Measurements from ENCODE around the gene RAB3IL1.
"Not testable (repeated sequence)": the region's sequence is repeated elsewhere in the genome, so short reads cannot be mapped to it uniquely, and the experiment has no call there.

The RAB3IL1 gene

GRCh38 chr11:61959678-61960077 lies 42.3 kb upstream of the RAB3IL1 start:
- no peaks in the 10 kb centered on the region for H3K9me3 ChIP-seq (ENCODE audit: control insufficient read depth, low read length)
- no peak overlapping the region for H3K27ac ChIP-seq (ENCODE audit: low read depth, low read length, severe bottlenecking)
- no peaks in the 10 kb centered on the region for H3K4me1 ChIP-seq (ENCODE audit: control insufficient read depth, insufficient read depth, low read length, poor library complexity, severe bottlenecking)
- 96 to 100% methylated on average over 1 to 6 of the region's 6 CpGs for WGBS, 2 experiments (ENCODE audit: insufficient coverage in 2 of 2)
- H3K36me3 ChIP-seq (ENCODE audit: control insufficient read depth, insufficient read depth, low read length): peaks cover 21% of the 10 kb centered on the region
- H3K4me3 ChIP-seq (ENCODE audit: extremely low read depth, insufficient read depth, low read length, poor library complexity, severe bottlenecking): no peak overlapping the region

- Histone ChIP-seq H3K9me3 (ENCODE audit: control insufficient read depth, low read length) (no peaks in the 10 kb centered on the region), H3K36me3 (ENCODE audit: control insufficient read depth, insufficient read depth, low read length) (peaks cover 16% of the 10 kb centered on the region), H3K4me3 (ENCODE audit: extremely low read depth, insufficient read depth, low read length, poor library complexity, severe bottlenecking) (no peak overlapping the region), H3K27ac (ENCODE audit: low read depth, low read length, severe bottlenecking) (no peak overlapping the region), H3K4me1 (ENCODE audit: control insufficient read depth, insufficient read depth, low read length, poor library complexity, severe bottlenecking) (no peaks in the 10 kb centered on the region)
- WGBS, 2 experiments (ENCODE audit: insufficient coverage in 2 of 2): 58 to 71% methylated on average over 2 of the region's 2 CpGs
These were observed 41.7 kb upstream of the RAB3IL1 start for GRCh38 chr11:61959114-61959513.

GRCh38 chr11:61958590-61958989 lies 41.2 kb upstream of the RAB3IL1 start:
- Histone ChIP-seq H3K4me1 (ENCODE audit: control insufficient read depth, insufficient read depth, low read length, poor library complexity, severe bottlenecking) (no peaks in the 10 kb centered on the region), H3K4me3 (ENCODE audit: extremely low read depth, insufficient read depth, low read length, poor library complexity, severe bottlenecking) (no peak overlapping the region), H3K9me3 (ENCODE audit: control insufficient read depth, low read length) (no peaks in the 10 kb centered on the region), H3K27ac (ENCODE audit: low read depth, low read length, severe bottlenecking) (no peak overlapping the region), H3K36me3 (ENCODE audit: control insufficient read depth, insufficient read depth, low read length) (peaks cover 11% of the 10 kb centered on the region)
- 82 to 83% methylated on average over 1 to 3 of the region's 3 CpGs for WGBS, 2 experiments (ENCODE audit: insufficient coverage in 2 of 2)

GRCh38 chr11:61957021-61957770 lies 39.8 kb upstream of the RAB3IL1 start:
- no peak overlapping the region for H3K27ac ChIP-seq (ENCODE audit: low read depth, low read length, severe bottlenecking)
- 93 to 97% methylated on average over 4 of the region's 7 CpGs for WGBS, 2 experiments (ENCODE audit: insufficient coverage in 2 of 2)
- H3K4me3 ChIP-seq (ENCODE audit: extremely low read depth, insufficient read depth, low read length, poor library complexity, severe bottlenecking): no peak overlapping the region

GRCh38 chr11:61956191-61957020 lies 39.0 kb upstream of the RAB3IL1 start:
- 91 to 94% methylated on average over 11 to 12 of the region's 20 CpGs for WGBS, 2 experiments (ENCODE audit: insufficient coverage in 2 of 2)
- H3K27ac ChIP-seq (ENCODE audit: low read depth, low read length, severe bottlenecking): no peak overlapping the region
- H3K4me3 ChIP-seq (ENCODE audit: extremely low read depth, insufficient read depth, low read length, poor library complexity, severe bottlenecking): no peak overlapping the region
- no peaks in the 10 kb centered on the region for H3K36me3 ChIP-seq (ENCODE audit: control insufficient read depth, insufficient read depth, low read length)
- H3K9me3 ChIP-seq (ENCODE audit: control insufficient read depth, low read length): no peaks in the 10 kb centered on the region
- no peaks in the 10 kb centered on the region for H3K4me1 ChIP-seq (ENCODE audit: control insufficient read depth, insufficient read depth, low read length, poor library complexity, severe bottlenecking)

More at GRCh38 chr11:61957021-61957770, 39.8 kb upstream of the RAB3IL1 start:
- no peaks in the 10 kb centered on the region for H3K9me3 ChIP-seq (ENCODE audit: control insufficient read depth, low read length)
- H3K36me3 ChIP-seq (ENCODE audit: control insufficient read depth, insufficient read depth, low read length): no peaks in the 10 kb centered on the region
- no peaks in the 10 kb centered on the region for H3K4me1 ChIP-seq (ENCODE audit: control insufficient read depth, insufficient read depth, low read length, poor library complexity, severe bottlenecking)

- Histone ChIP-seq H3K27ac (ENCODE audit: low read depth, low read length, severe bottlenecking) (no peak overlapping the region), H3K9me3 (ENCODE audit: control insufficient read depth, low read length) (no peaks in the 10 kb centered on the region), H3K4me3 (ENCODE audit: extremely low read depth, insufficient read depth, low read length, poor library complexity, severe bottlenecking) (peak overlapping the region; percentile 16), H3K4me1 (ENCODE audit: control insufficient read depth, insufficient read depth, low read length, poor library complexity, severe bottlenecking) (no peaks in the 10 kb centered on the region), H3K36me3 (ENCODE audit: control insufficient read depth, insufficient read depth, low read length) (no peaks in the 10 kb centered on the region)
- 10 to 13% methylated on average over 46 to 55 of the region's 56 CpGs for WGBS, 2 experiments (ENCODE audit: insufficient coverage in 2 of 2)
These were observed 38.2 kb upstream of the RAB3IL1 start for GRCh38 chr11:61955422-61956135.

GRCh38 chr11:61954851-61955421 lies 37.6 kb upstream of the RAB3IL1 start:
- Histone ChIP-seq H3K4me1 (ENCODE audit: control insufficient read depth, insufficient read depth, low read length, poor library complexity, severe bottlenecking) (no peaks in the 10 kb centered on the region), H3K36me3 (ENCODE audit: control insufficient read depth, insufficient read depth, low read length) (no peaks in the 10 kb centered on the region), H3K4me3 (ENCODE audit: extremely low read depth, insufficient read depth, low read length, poor library complexity, severe bottlenecking) (peak overlapping the region; percentile 16), H3K9me3 (ENCODE audit: control insufficient read depth, low read length) (no peaks in the 10 kb centered on the region), H3K27ac (ENCODE audit: low read depth, low read length, severe bottlenecking) (no peak overlapping the region)
- 4 to 9% methylated on average over 15 of the region's 21 CpGs for WGBS, 2 experiments (ENCODE audit: insufficient coverage in 2 of 2)

- WGBS, 2 experiments (ENCODE audit: insufficient coverage in 2 of 2): 89 to 96% methylated on average over 5 of the region's 9 CpGs
- peaks cover 4% of the 10 kb centered on the region for H3K4me1 ChIP-seq (ENCODE audit: control insufficient read depth, insufficient read depth, low read length, poor library complexity, severe bottlenecking)
- no peaks in the 10 kb centered on the region for H3K36me3 ChIP-seq (ENCODE audit: control insufficient read depth, insufficient read depth, low read length)
- H3K4me3 ChIP-seq (ENCODE audit: extremely low read depth, insufficient read depth, low read length, poor library complexity, severe bottlenecking): no peak overlapping the region
- no peak overlapping the region for H3K27ac ChIP-seq (ENCODE audit: low read depth, low read length, severe bottlenecking)
- no peaks in the 10 kb centered on the region for H3K9me3 ChIP-seq (ENCODE audit: control insufficient read depth, low read length)
These were observed 36.9 kb upstream of the RAB3IL1 start for GRCh38 chr11:61954106-61954850.

GRCh38 chr11:61953632-61954031 lies 36.3 kb upstream of the RAB3IL1 start:
- H3K36me3 ChIP-seq (ENCODE audit: control insufficient read depth, insufficient read depth, low read length); H3K27ac ChIP-seq (ENCODE audit: low read depth, low read length, severe bottlenecking); H3K9me3 ChIP-seq (ENCODE audit: control insufficient read depth, low read length); H3K4me1 ChIP-seq (ENCODE audit: control insufficient read depth, insufficient read depth, low read length, poor library complexity, severe bottlenecking); H3K4me3 ChIP-seq (ENCODE audit: extremely low read depth, insufficient read depth, low read length, poor library complexity, severe bottlenecking): not testable (repeated sequence)
- WGBS, 2 experiments (ENCODE audit: insufficient coverage in 2 of 2): 80 to 88% methylated on average over 2 to 3 of the region's 5 CpGs

GRCh38 chr11:61952882-61953281 lies 35.5 kb upstream of the RAB3IL1 start:
- peaks cover 4% of the 10 kb centered on the region for H3K4me1 ChIP-seq (ENCODE audit: control insufficient read depth, insufficient read depth, low read length, poor library complexity, severe bottlenecking)
- 50% methylated on average over 1 of the region's 3 CpGs; no CpG with 5 or more reads in 1 of the 2 experiments for WGBS, 2 experiments (ENCODE audit: insufficient coverage in 2 of 2)
- H3K36me3 ChIP-seq (ENCODE audit: control insufficient read depth, insufficient read depth, low read length): no peaks in the 10 kb centered on the region
- no peak overlapping the region for H3K4me3 ChIP-seq (ENCODE audit: extremely low read depth, insufficient read depth, low read length, poor library complexity, severe bottlenecking)
- no peaks in the 10 kb centered on the region for H3K9me3 ChIP-seq (ENCODE audit: control insufficient read depth, low read length)
- H3K27ac ChIP-seq (ENCODE audit: low read depth, low read length, severe bottlenecking): no peak overlapping the region
